Adrenal gland (tissue), 12 donors: ENCODE measurements around the gene MARCHF2. TPM values are rescaled to one million over a fixed set of nuclear protein-coding genes. Genes with fewer than 3 reads are reported as not detected.

ENCODE experiments used
- DNase-seq, 7 donors: peaks; one replicate each; pipeline ENCODE4 v3.0.0-alpha.2; 2019 to 2020
- H3K27ac ChIP-seq, 5 donors: fragments of 200-600 bp; sonication (generic) in 4 of 5; 1 replicate in 3 of 5; 2 replicates in 2 of 5; pipeline versions ENCODE4 v1.5.1 to v1.8.0; 2016 to 2020; ENCODE audit warnings: mild to moderate bottlenecking in 1 of 5
- H3K27me3 ChIP-seq: fragments of 200-600 bp; 2 replicates; pipeline ENCODE4 v1.8.0; 2021
- H3K36me3 ChIP-seq, 2 donors: fragments of 200-600 bp; replicated peaks in 1 of 2; 1 replicate in 1 of 2; 2 replicates in 1 of 2; pipeline versions ENCODE4 v1.5.1 to v1.8.0; 2018 to 2022
- H3K4me1 ChIP-seq, 2 donors: fragments of 200-600 bp; replicated peaks in 1 of 2; 1 replicate in 1 of 2; 2 replicates in 1 of 2; pipeline versions ENCODE4 v1.5.1 to v1.8.0; 2018 to 2021
- H3K4me3 ChIP-seq, 4 donors: fragments of 200-600 bp; sonication (generic) in 3 of 4; one replicate each; pipeline ENCODE4 v1.5.1; 2016 to 2018
- H3K9me3 ChIP-seq, 3 donors: fragments of 200-600 bp; sonication (generic) in 1 of 3; replicated peaks in 1 of 3; 1 replicate in 2 of 3; 2 replicates in 1 of 3; pipeline versions ENCODE4 v1.5.1 to v1.8.0; 2016 to 2021
- POLR2A ChIP-seq, 2 donors: fragments of 450-650 bp; IDR thresholded peaks; one replicate each; pipeline ENCODE4 v1.6.1; 2017; ENCODE audit warnings: antibody characterized with exemption in 2 of 2, mild to moderate bottlenecking in 2 of 2, moderate library complexity in 1 of 2
- WGBS, 4 donors: extraction: QIAGEN DNeasy Blood & Tissue Kit in 2 of 4; methylation state at CpG; one replicate each; pipeline versions ENCODE4 v1.1.5 to v1.1.7; 2013 to 2017; 5-methylcytosine and 5-hydroxymethylcytosine counted together
- intact Hi-C, 2 donors: fragments of 100-400 bp; cut with DNase I; formaldehyde crosslinking; loops; one replicate each; pipeline versions ENCODE4 v1.14.1 to v1.15.0; 2022 to 2023
- polyA plus RNA-seq, 3 donors: library from polyadenylated mRNA; stranded (reverse); fragments of 200-250 nt in 2 of 3; fragments of 350-450 nt in 1 of 3; fragmentation: Illumina TruSeq in 1 of 3; extraction: RNeasy Lipid Tissue Mini Kit (QIAGEN cat#74804) in 1 of 3; gene quantifications; one replicate each; pipeline ENCODE4 v1.2.3, GENCODE V29; 2013 to 2014
- total RNA-seq, 9 donors: library from RNA; depleted of rRNA in 4 of 9; stranded (reverse); fragments of >200 nt in 4 of 9; fragments of 120-200 nt in 1 of 9; fragmentation: NEBNext Ultra II Directional in 1 of 9; extraction: Animal tissue kit (Norgen Biotek cat#: 25700) in 1 of 9; gene quantifications; one replicate each; pipeline versions ENCODE4 v1.1.0 to v1.2.4, GENCODE V29; 2013 to 2023
- TF ChIP-seq, protein P1 (sequence below), 6 experiments: fragments of 450-650 bp in 4 of 6; fragments of 200-600 bp in 2 of 6; sonication (generic) in 1 of 6; IDR thresholded peaks; 1 replicate in 5 of 6; 2 replicates in 1 of 6; pipeline versions ENCODE4 v1.5.1 to v1.8.0; 2016 to 2021; ENCODE audit warnings: antibody characterized with exemption in 6 of 6, mild to moderate bottlenecking in 2 of 6, moderate library complexity in 1 of 6
- donor health status: healthy with polysubstance abuse.
- donor health status: Bipolar disorder and iron deficiency.
- donor health status: DM: yes; HTN: yes; CAD: no.
- donor health status: DM: no; HTN: no; CAD: no.
- donor health status: DM: no; HTN: no; CAD: no.
- donor health status: DM: yes; HTN: yes; CAD: no.

Gene MARCHF2
- total and polyA plus RNA-seq, 12 donors = 13.1 to 200 (median 45.8) TPM

DNA sequence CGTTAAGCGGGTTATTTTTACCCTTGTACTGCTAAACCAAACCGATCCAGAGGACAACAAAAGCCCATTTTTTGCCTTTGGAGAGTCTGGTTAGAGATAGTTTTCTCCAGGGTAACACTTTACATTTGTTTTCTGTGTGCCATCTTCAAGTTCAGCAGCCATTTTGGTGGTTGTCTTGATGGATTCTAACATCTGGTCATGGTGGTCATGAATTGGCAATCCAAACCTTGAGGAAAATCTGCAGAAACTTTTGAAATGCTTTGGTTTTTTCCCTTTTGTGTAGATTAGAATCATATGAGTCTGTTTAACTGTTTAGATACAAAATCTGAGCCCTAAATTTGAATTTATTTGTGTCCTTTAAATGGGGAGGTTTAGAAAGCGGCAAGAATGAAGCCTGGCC, 48.3 kb downstream of the MARCHF2 start:
- TF ChIP-seq, protein P1, sequence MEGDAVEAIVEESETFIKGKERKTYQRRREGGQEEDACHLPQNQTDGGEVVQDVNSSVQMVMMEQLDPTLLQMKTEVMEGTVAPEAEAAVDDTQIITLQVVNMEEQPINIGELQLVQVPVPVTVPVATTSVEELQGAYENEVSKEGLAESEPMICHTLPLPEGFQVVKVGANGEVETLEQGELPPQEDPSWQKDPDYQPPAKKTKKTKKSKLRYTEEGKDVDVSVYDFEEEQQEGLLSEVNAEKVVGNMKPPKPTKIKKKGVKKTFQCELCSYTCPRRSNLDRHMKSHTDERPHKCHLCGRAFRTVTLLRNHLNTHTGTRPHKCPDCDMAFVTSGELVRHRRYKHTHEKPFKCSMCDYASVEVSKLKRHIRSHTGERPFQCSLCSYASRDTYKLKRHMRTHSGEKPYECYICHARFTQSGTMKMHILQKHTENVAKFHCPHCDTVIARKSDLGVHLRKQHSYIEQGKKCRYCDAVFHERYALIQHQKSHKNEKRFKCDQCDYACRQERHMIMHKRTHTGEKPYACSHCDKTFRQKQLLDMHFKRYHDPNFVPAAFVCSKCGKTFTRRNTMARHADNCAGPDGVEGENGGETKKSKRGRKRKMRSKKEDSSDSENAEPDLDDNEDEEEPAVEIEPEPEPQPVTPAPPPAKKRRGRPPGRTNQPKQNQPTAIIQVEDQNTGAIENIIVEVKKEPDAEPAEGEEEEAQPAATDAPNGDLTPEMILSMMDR (IDR thresholded peaks at IDR 0.05) = no peak
- TF ChIP-seq POLR2A (IDR thresholded peaks at IDR 0.05) = no peak
- Histone ChIP-seq H3K27ac (no peak overlapping the region), H3K27me3 (no peaks in the 10 kb centered on the region), H3K36me3 (peaks cover 0 to 47% of the 10 kb centered on the region in 2 donors), H3K4me3 (no peak overlapping the region), H3K4me1 (peaks cover 23 to 57% of the 10 kb centered on the region in 2 donors), H3K9me3 (no peaks in the 10 kb centered on the region)
- no peak for DNase-seq
- WGBS, 4 donors = 87 to 93% (median 89%) methylated on average over 3 to 4 of the region's 4 CpGs
- intact Hi-C loops = no loop called here

DNA sequence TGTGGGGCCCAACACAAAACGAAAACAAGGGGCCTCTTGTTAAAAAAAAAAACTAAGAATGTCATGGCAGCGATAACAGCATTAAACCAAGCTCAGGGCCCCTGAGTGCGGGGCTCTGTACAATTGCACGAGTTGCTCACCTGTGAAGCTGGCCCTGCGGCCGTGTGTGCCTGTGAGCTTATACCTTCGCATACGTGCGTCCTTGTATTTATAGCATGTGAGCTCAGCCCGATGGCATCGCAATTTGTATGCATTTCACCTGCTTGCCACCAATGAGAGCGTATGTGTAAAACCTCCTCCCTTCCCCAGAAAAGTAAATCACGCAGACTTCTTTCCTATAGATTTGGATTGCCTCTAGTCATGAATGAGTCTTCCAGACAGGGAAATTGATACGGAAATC, 48.8 kb downstream of the MARCHF2 start:
- DNase-seq = peak in 1 of 7 donors; percentile 50
- Histone ChIP-seq H3K27ac (no peak overlapping the region), H3K27me3 (no peaks in the 10 kb centered on the region), H3K4me3 (no peak overlapping the region), H3K4me1 (peaks cover 23 to 52% of the 10 kb centered on the region in 2 donors), H3K36me3 (peaks cover 0 to 47% of the 10 kb centered on the region in 2 donors), H3K9me3 (no peaks in the 10 kb centered on the region)
- intact Hi-C loops = no loop called here
- 89 to 94% (median 91%) methylated on average over 14 of the region's 14 CpGs for WGBS, 4 donors
- no peak for TF ChIP-seq POLR2A (IDR thresholded peaks at IDR 0.05)

DNA sequence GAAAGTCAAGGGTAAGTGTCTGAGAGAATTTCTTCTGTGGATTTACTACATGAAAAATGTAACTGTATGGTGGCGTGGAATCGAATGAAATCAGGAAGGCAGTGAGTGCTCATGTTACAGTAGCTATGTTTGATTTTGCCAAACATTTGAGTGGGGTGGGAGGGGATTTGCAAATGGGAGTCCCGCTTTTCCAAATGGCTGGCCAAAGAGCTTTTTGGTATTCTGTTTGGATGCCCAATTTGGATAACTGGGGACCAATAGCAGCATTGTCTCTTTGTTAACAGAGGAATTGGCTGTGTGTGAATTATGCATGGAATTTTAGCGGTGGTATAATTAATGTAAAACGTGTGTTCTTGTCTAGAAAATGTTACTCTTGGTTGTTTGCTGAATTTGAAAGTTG, 49.5 kb downstream of the MARCHF2 start:
- Histone ChIP-seq H3K4me1 (peaks cover 23 to 45% of the 10 kb centered on the region in 2 donors), H3K9me3 (no peaks in the 10 kb centered on the region), H3K36me3 (peaks cover 0 to 48% of the 10 kb centered on the region in 2 donors), H3K4me3 (no peak overlapping the region), H3K27me3 (no peaks in the 10 kb centered on the region), H3K27ac (no peak overlapping the region)
- DNase-seq = no peak
- WGBS, 4 donors = 79 to 87% (median 81%) methylated on average over 5 of the region's 5 CpGs
- intact Hi-C loops = no loop called here
- TF ChIP-seq, protein P1 (IDR thresholded peaks at IDR 0.05) = no peak
- no peak for TF ChIP-seq POLR2A (IDR thresholded peaks at IDR 0.05)

DNA sequence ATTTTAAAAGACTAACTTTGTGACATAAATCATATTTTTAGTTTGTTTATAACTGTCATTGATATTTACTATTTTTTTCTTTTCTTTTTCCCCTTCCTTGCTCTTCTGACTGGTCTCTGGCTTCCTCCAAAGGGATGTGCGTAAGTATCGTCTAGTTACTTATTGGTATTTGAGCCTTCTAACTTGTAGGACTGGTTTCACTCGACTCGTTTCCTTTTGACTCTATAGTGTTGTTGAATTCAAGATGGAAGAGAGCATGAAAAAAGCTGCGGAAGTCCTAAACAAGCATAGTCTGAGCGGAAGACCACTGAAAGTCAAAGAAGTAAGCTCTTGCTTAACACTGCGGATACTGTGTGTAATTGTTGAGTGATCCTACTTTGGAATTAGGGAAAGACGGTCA, 50.3 kb downstream of the MARCHF2 start:
- Histone ChIP-seq H3K27me3 (no peaks in the 10 kb centered on the region), H3K36me3 (peaks cover 0 to 54% of the 10 kb centered on the region in 2 donors), H3K9me3 (no peaks in the 10 kb centered on the region), H3K4me1 (peaks cover 15 to 39% of the 10 kb centered on the region in 2 donors), H3K4me3 (no peak overlapping the region), H3K27ac (no peak overlapping the region)
- TF ChIP-seq, protein P1 (IDR thresholded peaks at IDR 0.05) = no peak
- TF ChIP-seq POLR2A (IDR thresholded peaks at IDR 0.05) = no peak
- 92 to 98% (median 96%) methylated on average over 8 of the region's 8 CpGs for WGBS, 4 donors
- intact Hi-C loops = no loop called here
- no peak for DNase-seq

DNA sequence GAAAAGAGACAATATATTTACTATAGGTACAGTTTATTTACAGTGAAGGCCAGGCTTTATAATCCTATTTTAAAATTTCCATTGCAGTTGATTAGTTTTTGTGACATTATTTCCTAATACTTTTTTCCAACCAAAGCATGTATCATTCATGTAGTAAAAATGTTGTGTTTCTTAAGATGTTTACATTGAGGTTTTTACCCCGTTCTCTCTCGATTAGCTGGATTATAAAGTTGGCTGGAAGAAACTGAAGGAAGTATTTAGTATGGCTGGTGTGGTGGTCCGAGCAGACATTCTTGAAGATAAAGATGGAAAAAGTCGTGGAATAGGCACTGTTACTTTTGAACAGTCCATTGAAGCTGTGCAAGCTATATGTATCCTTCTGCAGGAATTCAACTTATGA, 52.9 kb downstream of the MARCHF2 start:
- Histone ChIP-seq H3K27ac (no peak overlapping the region), H3K36me3 (peaks cover 0 to 81% of the 10 kb centered on the region in 2 donors), H3K27me3 (no peaks in the 10 kb centered on the region), H3K4me1 (peaks cover 9 to 30% of the 10 kb centered on the region in 2 donors), H3K4me3 (no peak overlapping the region), H3K9me3 (no peaks in the 10 kb centered on the region)
- intact Hi-C loops = no loop called here
- WGBS, 4 donors = 89 to 94% (median 92%) methylated on average over 4 of the region's 4 CpGs
- no peak for DNase-seq
- no peak for TF ChIP-seq POLR2A (IDR thresholded peaks at IDR 0.05)
- TF ChIP-seq, protein P1 (IDR thresholded peaks at IDR 0.05) = no peak
